Esophagus squamous epithelium (tissue), 5 donors: Measurements from ENCODE around the gene PTPRM. TPM values are rescaled to one million over a fixed set of nuclear protein-coding genes. Genes with fewer than 3 reads are reported as not detected.

ENCODE experiments used
- DNase-seq: peaks from one replicate; lab custom pipeline; 2025; lab: John Stamatoyannopoulos, UW
- H3K27ac ChIP-seq, 4 donors: fragments of 200-600 bp; sonication (generic); one replicate each; pipeline ENCODE4 v1.5.1; 2016 to 2019; ENCODE audit warnings: mild to moderate bottlenecking in 1 of 4
- H3K27me3 ChIP-seq, 4 donors: fragments of 200-600 bp; sonication (generic); 1 replicate in 3 of 4; 2 replicates in 1 of 4; pipeline versions ENCODE4 v1.5.1 to v1.6.0; 2017 to 2021; ENCODE audit warnings: antibody characterized with exemption in 1 of 4
- H3K36me3 ChIP-seq, 3 donors: fragments of 200-600 bp; sonication (generic); one replicate each; pipeline ENCODE4 v1.5.1; 2016 to 2019
- H3K4me1 ChIP-seq, 3 donors: fragments of 200-600 bp; sonication (generic); one replicate each; pipeline ENCODE4 v1.5.1; 2017 to 2019
- H3K4me3 ChIP-seq, 4 donors: fragments of 200-600 bp; sonication (generic); 1 replicate in 3 of 4; 2 replicates in 1 of 4; pipeline ENCODE4 v1.5.1; 2016 to 2019; ENCODE audit warnings: mild to moderate bottlenecking in 2 of 4, moderate library complexity in 1 of 4
- H3K9me3 ChIP-seq, 3 donors: fragments of 200-600 bp; sonication (generic); one replicate each; pipeline ENCODE4 v1.5.1; 2016 to 2019
- CTCF ChIP-seq, 6 experiments: fragments of 450-650 bp in 4 of 6; fragments of 200-600 bp in 2 of 6; sonication (generic) in 2 of 6; IDR thresholded peaks; one replicate each; pipeline ENCODE4 v1.5.1; 2016 to 2019; ENCODE audit warnings: antibody characterized with exemption in 6 of 6, mild to moderate bottlenecking in 4 of 6, moderate library complexity in 4 of 6
- POLR2A ChIP-seq, 4 donors: fragments of 450-650 bp; IDR thresholded peaks; one replicate each; pipeline ENCODE4 v1.6.1; 2017; ENCODE audit warnings: antibody characterized with exemption in 4 of 4, mild to moderate bottlenecking in 4 of 4, moderate library complexity in 3 of 4
- WGBS, 2 donors: methylation state at CpG; one replicate each; pipeline ENCODE4 v1.1.5; 2018; 5-methylcytosine and 5-hydroxymethylcytosine counted together
- intact Hi-C: fragments of 100-400 bp; cut with DNase I; formaldehyde crosslinking; loops from one replicate; pipeline ENCODE4 v1.15.0; 2022
- total RNA-seq, 4 donors: library from RNA; depleted of rRNA; stranded (reverse); fragments of >200 nt; gene quantifications; one replicate each; pipeline ENCODE4 v1.1.0, GENCODE V29; 2016
- donor health status: DM: yes; HTN: yes; CAD: no.

The PTPRM gene
- total RNA-seq, 4 donors from 2014 or later = 6.5 to 38.7 (median 11.1) TPM

- TF ChIP-seq POLR2A (IDR thresholded peaks at IDR 0.05) (no peak), CTCF (IDR thresholded peaks at IDR 0.05) (no peak)
- Histone ChIP-seq H3K4me1 (no peaks in the 10 kb centered on the region), H3K9me3 (no peaks in the 10 kb centered on the region), H3K27ac (no peak overlapping the region), H3K36me3 (no peaks in the 10 kb centered on the region), H3K4me3 (no peak overlapping the region), H3K27me3 (no peaks in the 10 kb centered on the region)
- intact Hi-C loops = no loop called here
- no peak for DNase-seq
- WGBS, 2 donors = 67 to 68% methylated on average over 6 of the region's 6 CpGs
Observed at GRCh38 chr18:8358033-8358765, 791.1 kb downstream of the PTPRM start.

- DNase-seq = no peak
- intact Hi-C loops = no loop called here
- Histone ChIP-seq H3K4me3 (no peak overlapping the region), H3K9me3 (no peaks in the 10 kb centered on the region), H3K27ac (no peak overlapping the region), H3K4me1 (no peaks in the 10 kb centered on the region), H3K27me3 (no peaks in the 10 kb centered on the region), H3K36me3 (no peaks in the 10 kb centered on the region)
- 82 to 84% methylated on average over 4 to 6 of the region's 6 CpGs for WGBS, 2 donors
- TF ChIP-seq POLR2A (IDR thresholded peaks at IDR 0.05) (no peak), CTCF (IDR thresholded peaks at IDR 0.05) (no peak)
Observed at GRCh38 chr18:8359076-8359475, 792.0 kb downstream of the PTPRM start.

- 83 to 88% methylated on average over 8 of the region's 8 CpGs for WGBS, 2 donors
- Histone ChIP-seq H3K4me1 (no peaks in the 10 kb centered on the region), H3K9me3 (no peaks in the 10 kb centered on the region), H3K4me3 (no peak overlapping the region), H3K27me3 (no peaks in the 10 kb centered on the region), H3K27ac (no peak overlapping the region), H3K36me3 (no peaks in the 10 kb centered on the region)
- intact Hi-C loops = no loop called here
- TF ChIP-seq POLR2A (IDR thresholded peaks at IDR 0.05) (no peak), CTCF (IDR thresholded peaks at IDR 0.05) (no peak)
- DNase-seq = no peak
Observed at GRCh38 chr18:8359481-8359880, 792.4 kb downstream of the PTPRM start.

GRCh38 chr18:8361941-8362471, 794.9 kb downstream of the PTPRM start:
- H3K4me3 ChIP-seq = no peak overlapping the region
- no peak for DNase-seq
- H3K9me3 ChIP-seq = no peaks in the 10 kb centered on the region
- H3K36me3 ChIP-seq = no peaks in the 10 kb centered on the region
- H3K4me1 ChIP-seq = peaks cover 0 to 5% (median 4%) of the 10 kb centered on the region in 3 donors
- TF ChIP-seq CTCF (IDR thresholded peaks at IDR 0.05) (no peak), POLR2A (IDR thresholded peaks at IDR 0.05) (no peak)
- peaks cover 0 to 10% (median 0%) of the 10 kb centered on the region in 4 donors for H3K27me3 ChIP-seq
- H3K27ac ChIP-seq = no peak overlapping the region
- intact Hi-C loops = no loop called here
- WGBS, 2 donors = 82% methylated on average over 5 of the region's 5 CpGs; no CpG with 5 or more reads in 1 of the 2 donors

GRCh38 chr18:8362863-8363262, 795.7 kb downstream of the PTPRM start:
- Histone ChIP-seq H3K4me1 (peaks cover 0 to 13% (median 10%) of the 10 kb centered on the region in 3 donors), H3K27ac (no peak overlapping the region), H3K27me3 (peaks cover 0 to 13% (median 0%) of the 10 kb centered on the region in 4 donors), H3K4me3 (no peak overlapping the region), H3K36me3 (no peaks in the 10 kb centered on the region), H3K9me3 (no peaks in the 10 kb centered on the region)
- WGBS, 2 donors = 77 to 78% methylated on average over 3 to 4 of the region's 5 CpGs
- intact Hi-C loops = no loop called here
- TF ChIP-seq POLR2A (IDR thresholded peaks at IDR 0.05) (no peak), CTCF (IDR thresholded peaks at IDR 0.05) (no peak)
- no peak for DNase-seq
